ENCODE measurements around the gene GNPTG.

The GNPTG gene

GRCh38 chr16:1312467-1312816, 39.3 kb upstream of the GNPTG start:
- Histone ChIP-seq H3K9ac (ENCODE audit: low read depth, low read length) (no peak overlapping the region), H3K36me3 (ENCODE audit: insufficient read depth, low read length) (peaks cover 52% of the 10 kb centered on the region)
- 96% methylated on average over 16 of the region's 16 CpGs for WGBS

GRCh38 chr16:1312903-1313302, 38.8 kb upstream of the GNPTG start:
- peaks cover 56% of the 10 kb centered on the region for H3K36me3 ChIP-seq (ENCODE audit: insufficient read depth, low read length)
- H3K4me3 ChIP-seq (ENCODE audit: low read length), result no peak overlapping the region
- no peak overlapping the region for H3K27ac ChIP-seq (ENCODE audit: low read depth, low read length)
- 95% methylated on average over 15 of the region's 15 CpGs for whole genome bisulfite sequencing
- H3K9ac ChIP-seq (ENCODE audit: low read depth, low read length), result no peak overlapping the region
- H3K9me3 ChIP-seq (ENCODE audit: insufficient read depth, low read depth, low read length), result no peaks in the 10 kb centered on the region
- H3K27me3 ChIP-seq (ENCODE audit: insufficient read depth, low read length), result no peaks in the 10 kb centered on the region
- no peaks in the 10 kb centered on the region for H3K4me1 ChIP-seq (ENCODE audit: insufficient read depth, low read length)

More at GRCh38 chr16:1312467-1312816, 39.3 kb upstream of the GNPTG start:
- Histone ChIP-seq H3K4me3 (ENCODE audit: low read length) (no peak overlapping the region), H3K9me3 (ENCODE audit: insufficient read depth, low read depth, low read length) (no peaks in the 10 kb centered on the region), H3K4me1 (ENCODE audit: insufficient read depth, low read length) (no peaks in the 10 kb centered on the region), H3K27me3 (ENCODE audit: insufficient read depth, low read length) (no peaks in the 10 kb centered on the region), H3K27ac (ENCODE audit: low read depth, low read length) (no peak overlapping the region)

GRCh38 chr16:1313721-1314369, 37.9 kb upstream of the GNPTG start:
- Histone ChIP-seq H3K9me3 (ENCODE audit: insufficient read depth, low read depth, low read length) (no peaks in the 10 kb centered on the region), H3K9ac (ENCODE audit: low read depth, low read length) (no peak overlapping the region), H3K36me3 (ENCODE audit: insufficient read depth, low read length) (peaks cover 66% of the 10 kb centered on the region), H3K27ac (ENCODE audit: low read depth, low read length) (no peak overlapping the region), H3K4me3 (ENCODE audit: low read length) (no peak overlapping the region), H3K4me1 (ENCODE audit: insufficient read depth, low read length) (no peaks in the 10 kb centered on the region), H3K27me3 (ENCODE audit: insufficient read depth, low read length) (no peaks in the 10 kb centered on the region)
- 93% methylated on average over 38 of the region's 38 CpGs for WGBS

- Histone ChIP-seq H3K4me3 (ENCODE audit: low read length) (no peak overlapping the region), H3K27me3 (ENCODE audit: insufficient read depth, low read length) (no peaks in the 10 kb centered on the region), H3K9me3 (ENCODE audit: insufficient read depth, low read depth, low read length) (no peaks in the 10 kb centered on the region), H3K36me3 (ENCODE audit: insufficient read depth, low read length) (peaks cover 72% of the 10 kb centered on the region), H3K9ac (ENCODE audit: low read depth, low read length) (no peak overlapping the region), H3K27ac (ENCODE audit: low read depth, low read length) (no peak overlapping the region), H3K4me1 (ENCODE audit: insufficient read depth, low read length) (no peaks in the 10 kb centered on the region)
- 96% methylated on average over 28 of the region's 28 CpGs for WGBS
These were observed 37.2 kb upstream of the GNPTG start for GRCh38 chr16:1314399-1315068.

- WGBS, result 89% methylated on average over 46 of the region's 46 CpGs
- Histone ChIP-seq H3K27ac (ENCODE audit: low read depth, low read length) (no peak overlapping the region), H3K9me3 (ENCODE audit: insufficient read depth, low read depth, low read length) (no peaks in the 10 kb centered on the region), H3K27me3 (ENCODE audit: insufficient read depth, low read length) (no peaks in the 10 kb centered on the region), H3K9ac (ENCODE audit: low read depth, low read length) (no peak overlapping the region), H3K4me1 (ENCODE audit: insufficient read depth, low read length) (no peaks in the 10 kb centered on the region), H3K4me3 (ENCODE audit: low read length) (no peak overlapping the region), H3K36me3 (ENCODE audit: insufficient read depth, low read length) (peaks cover 81% of the 10 kb centered on the region)
These were observed 36.4 kb upstream of the GNPTG start for GRCh38 chr16:1315081-1316032.

GRCh38 chr16:1316033-1316405, 35.7 kb upstream of the GNPTG start:
- Histone ChIP-seq H3K9ac (ENCODE audit: low read depth, low read length) (no peak overlapping the region), H3K27me3 (ENCODE audit: insufficient read depth, low read length) (no peaks in the 10 kb centered on the region), H3K27ac (ENCODE audit: low read depth, low read length) (no peak overlapping the region), H3K4me3 (ENCODE audit: low read length) (no peak overlapping the region), H3K4me1 (ENCODE audit: insufficient read depth, low read length) (no peaks in the 10 kb centered on the region), H3K9me3 (ENCODE audit: insufficient read depth, low read depth, low read length) (no peaks in the 10 kb centered on the region), H3K36me3 (ENCODE audit: insufficient read depth, low read length) (peaks cover 87% of the 10 kb centered on the region)
- 96% methylated on average over 14 of the region's 14 CpGs for WGBS

GRCh38 chr16:1317479-1318267, 34.1 kb upstream of the GNPTG start:
- Histone ChIP-seq H3K4me3 (ENCODE audit: low read length) (no peak overlapping the region), H3K27ac (ENCODE audit: low read depth, low read length) (no peak overlapping the region), H3K27me3 (ENCODE audit: insufficient read depth, low read length) (no peaks in the 10 kb centered on the region), H3K4me1 (ENCODE audit: insufficient read depth, low read length) (no peaks in the 10 kb centered on the region), H3K9ac (ENCODE audit: low read depth, low read length) (no peak overlapping the region), H3K9me3 (ENCODE audit: insufficient read depth, low read depth, low read length) (no peaks in the 10 kb centered on the region), H3K36me3 (ENCODE audit: insufficient read depth, low read length) (peaks cover 96% of the 10 kb centered on the region)
- WGBS, result 97% methylated on average over 32 of the region's 32 CpGs

- no peaks in the 10 kb centered on the region for H3K4me1 ChIP-seq (ENCODE audit: insufficient read depth, low read length)
- WGBS, result 86% methylated on average over 9 of the region's 9 CpGs
These were observed 33.5 kb upstream of the GNPTG start for GRCh38 chr16:1318268-1318545.

GRCh38 chr16:1319041-1319440, 32.7 kb upstream of the GNPTG start:
- H3K4me1 ChIP-seq (ENCODE audit: insufficient read depth, low read length), result no peaks in the 10 kb centered on the region
- 94% methylated on average over 33 of the region's 33 CpGs for WGBS
- no peak overlapping the region for H3K27ac ChIP-seq (ENCODE audit: low read depth, low read length)
- no peak overlapping the region for H3K9ac ChIP-seq (ENCODE audit: low read depth, low read length)
- no peaks in the 10 kb centered on the region for H3K27me3 ChIP-seq (ENCODE audit: insufficient read depth, low read length)
- no peak overlapping the region for H3K4me3 ChIP-seq (ENCODE audit: low read length)
- peaks cover 95% of the 10 kb centered on the region for H3K36me3 ChIP-seq (ENCODE audit: insufficient read depth, low read length)
- H3K9me3 ChIP-seq (ENCODE audit: insufficient read depth, low read depth, low read length), result no peaks in the 10 kb centered on the region

More at GRCh38 chr16:1318268-1318545, 33.5 kb upstream of the GNPTG start:
- no peak overlapping the region for H3K9ac ChIP-seq (ENCODE audit: low read depth, low read length)
- H3K9me3 ChIP-seq (ENCODE audit: insufficient read depth, low read depth, low read length), result no peaks in the 10 kb centered on the region
- peaks cover 93% of the 10 kb centered on the region for H3K36me3 ChIP-seq (ENCODE audit: insufficient read depth, low read length)
- H3K4me3 ChIP-seq (ENCODE audit: low read length), result no peak overlapping the region
- no peaks in the 10 kb centered on the region for H3K27me3 ChIP-seq (ENCODE audit: insufficient read depth, low read length)
- H3K27ac ChIP-seq (ENCODE audit: low read depth, low read length), result no peak overlapping the region

- Histone ChIP-seq H3K36me3 (ENCODE audit: insufficient read depth, low read length) (peaks cover 95% of the 10 kb centered on the region), H3K9ac (ENCODE audit: low read depth, low read length) (no peak overlapping the region), H3K4me3 (ENCODE audit: low read length) (no peak overlapping the region), H3K9me3 (ENCODE audit: insufficient read depth, low read depth, low read length) (no peaks in the 10 kb centered on the region), H3K27ac (ENCODE audit: low read depth, low read length) (no peak overlapping the region), H3K27me3 (ENCODE audit: insufficient read depth, low read length) (no peaks in the 10 kb centered on the region), H3K4me1 (ENCODE audit: insufficient read depth, low read length) (no peaks in the 10 kb centered on the region)
- WGBS, result 86% methylated on average over 12 of the region's 12 CpGs
These were observed 31.6 kb upstream of the GNPTG start for GRCh38 chr16:1320097-1320496.
